GM13977 (cell line): Measurements from ENCODE around the gene SORBS2.

ENCODE experiments used
- DNase-seq: peaks from one replicate; pipeline ENCODE4 v3.0.0; 2012; ENCODE audit warnings: low spot score
- in situ Hi-C: fragments of 300-500 bp; cut with MboI; formaldehyde crosslinking; loops from one replicate; pipeline ENCODE4 v1.12.0; 2022; ENCODE audit warnings: low sequenced_read_pairs, low pct_unique_long_range_greater_than_20kb, mixed read lengths, inconsistent platforms; ENCODE audit not compliant: unreplicated experiment
- TF ChIP-seq, protein P1 (sequence below): IDR thresholded peaks from 2 replicates; pipeline ENCODE4 v1.5.1; 2012; ENCODE audit warnings: mild to moderate bottlenecking, control low read depth; ENCODE audit not compliant: insufficient read depth; ENCODE audit errors: extremely low read depth, missing control alignments

Gene SORBS2

DNA sequence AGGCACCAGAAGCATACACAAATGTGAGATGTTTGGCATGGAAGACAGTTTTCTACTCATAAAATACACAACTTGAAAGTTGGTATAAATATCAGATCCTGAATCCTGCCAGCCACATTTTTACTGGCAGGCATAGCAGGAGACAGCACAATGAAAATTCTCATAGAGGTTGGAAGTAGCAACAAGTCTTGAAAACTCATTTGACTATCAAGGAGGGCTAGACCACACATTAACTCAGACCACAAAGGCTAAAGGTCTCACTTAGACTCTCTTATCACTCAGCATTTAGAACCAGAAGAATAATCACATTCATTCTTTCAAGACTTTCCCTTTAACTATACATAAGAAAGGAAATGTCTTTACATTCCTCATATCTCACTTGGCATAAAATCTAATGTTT, 56.5 kb downstream of the SORBS2 start:
- DNase-seq = no peak
- in situ Hi-C loops = no loop called here
- TF ChIP-seq, protein P1, sequence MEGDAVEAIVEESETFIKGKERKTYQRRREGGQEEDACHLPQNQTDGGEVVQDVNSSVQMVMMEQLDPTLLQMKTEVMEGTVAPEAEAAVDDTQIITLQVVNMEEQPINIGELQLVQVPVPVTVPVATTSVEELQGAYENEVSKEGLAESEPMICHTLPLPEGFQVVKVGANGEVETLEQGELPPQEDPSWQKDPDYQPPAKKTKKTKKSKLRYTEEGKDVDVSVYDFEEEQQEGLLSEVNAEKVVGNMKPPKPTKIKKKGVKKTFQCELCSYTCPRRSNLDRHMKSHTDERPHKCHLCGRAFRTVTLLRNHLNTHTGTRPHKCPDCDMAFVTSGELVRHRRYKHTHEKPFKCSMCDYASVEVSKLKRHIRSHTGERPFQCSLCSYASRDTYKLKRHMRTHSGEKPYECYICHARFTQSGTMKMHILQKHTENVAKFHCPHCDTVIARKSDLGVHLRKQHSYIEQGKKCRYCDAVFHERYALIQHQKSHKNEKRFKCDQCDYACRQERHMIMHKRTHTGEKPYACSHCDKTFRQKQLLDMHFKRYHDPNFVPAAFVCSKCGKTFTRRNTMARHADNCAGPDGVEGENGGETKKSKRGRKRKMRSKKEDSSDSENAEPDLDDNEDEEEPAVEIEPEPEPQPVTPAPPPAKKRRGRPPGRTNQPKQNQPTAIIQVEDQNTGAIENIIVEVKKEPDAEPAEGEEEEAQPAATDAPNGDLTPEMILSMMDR = no peak

DNA sequence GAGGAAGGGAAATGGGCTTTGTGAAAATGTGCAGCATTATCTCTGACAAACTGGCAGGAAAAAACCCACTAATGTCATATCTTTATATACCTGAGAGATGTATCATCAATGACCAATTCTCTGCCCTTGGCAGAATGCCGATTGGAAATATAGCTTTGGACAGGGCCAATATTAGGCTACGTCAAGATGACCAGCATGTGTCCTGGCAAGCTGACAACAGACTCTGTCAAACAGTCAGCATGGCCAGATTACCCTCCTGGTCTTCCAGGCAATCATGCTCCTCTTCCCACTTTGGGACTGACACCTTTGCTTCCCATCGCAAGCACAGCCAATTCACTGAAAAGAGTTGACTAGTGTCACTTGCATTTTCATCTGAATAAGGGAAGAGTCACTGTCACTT, 57.0 kb downstream of the SORBS2 start:
- no peak for DNase-seq
- in situ Hi-C loops = no loop called here
- TF ChIP-seq, protein P1 = no peak

DNA sequence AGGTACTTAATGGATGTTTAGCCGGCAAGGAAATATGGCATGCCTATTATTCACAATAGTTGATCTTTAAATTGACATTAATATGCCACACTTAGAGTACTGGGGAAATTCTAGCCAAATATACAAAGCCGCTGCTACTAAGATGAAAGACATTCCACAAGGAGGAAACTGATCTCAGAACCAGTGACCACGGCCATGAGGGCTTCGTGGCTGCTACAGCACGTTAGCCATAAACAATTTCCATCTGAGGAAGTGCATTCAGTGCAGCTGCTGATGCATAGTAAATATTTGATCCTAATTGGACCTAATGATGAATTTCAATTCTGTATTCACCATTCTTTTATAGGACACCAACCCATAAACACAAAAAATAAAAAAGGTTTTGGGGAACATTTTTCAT, 59.1 kb downstream of the SORBS2 start:
- TF ChIP-seq, protein P1 = no peak
- no peak for DNase-seq
- in situ Hi-C loops = no loop called here

DNA sequence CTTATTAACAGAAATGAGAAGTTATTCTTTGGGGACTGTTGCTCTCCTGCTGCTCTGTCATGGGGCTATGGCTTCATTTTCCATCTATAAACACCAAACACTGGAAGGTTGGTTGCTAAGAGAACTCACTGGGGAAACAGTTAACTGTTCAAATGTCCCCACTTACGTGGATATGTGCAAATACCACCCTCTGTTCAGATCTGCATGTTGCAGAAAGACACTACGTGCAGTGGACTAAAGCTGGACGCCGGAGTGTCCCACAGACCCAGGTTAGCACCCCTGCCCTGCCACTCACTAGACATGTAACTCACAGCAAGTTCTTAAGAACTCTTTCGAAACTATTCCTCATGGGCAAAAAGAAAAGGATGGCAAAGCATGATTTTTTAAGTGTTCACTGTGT, 62.1 kb downstream of the SORBS2 start:
- in situ Hi-C loops = no loop called here
- no peak for DNase-seq
- TF ChIP-seq, protein P1 = no peak

DNA sequence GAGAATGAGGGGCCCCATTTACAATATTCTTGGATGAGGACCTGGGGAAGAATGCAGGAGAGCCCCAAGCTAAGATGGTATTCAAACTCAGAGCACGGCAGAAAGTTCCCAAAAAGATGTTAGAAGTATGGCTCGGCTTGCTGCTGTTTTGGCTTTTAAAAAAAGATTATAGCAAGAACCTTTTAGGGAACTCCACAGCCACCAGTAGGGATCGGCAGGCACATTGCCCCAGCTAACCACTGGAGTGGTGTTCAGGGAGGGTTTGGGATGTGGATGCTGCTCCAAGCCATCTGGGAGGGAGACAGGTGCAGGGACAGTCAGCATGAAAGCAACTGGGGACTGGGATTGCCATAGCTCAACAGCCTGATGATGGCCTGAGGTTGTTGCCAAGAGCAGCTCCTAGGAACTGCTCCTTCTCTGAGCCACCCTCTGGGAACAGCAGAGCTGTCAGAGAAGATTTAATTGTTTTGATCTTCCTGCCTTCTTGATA, 63.0 kb downstream of the SORBS2 start:
- in situ Hi-C loops = no loop called here
- TF ChIP-seq, protein P1 = no peak
- no peak for DNase-seq

DNA sequence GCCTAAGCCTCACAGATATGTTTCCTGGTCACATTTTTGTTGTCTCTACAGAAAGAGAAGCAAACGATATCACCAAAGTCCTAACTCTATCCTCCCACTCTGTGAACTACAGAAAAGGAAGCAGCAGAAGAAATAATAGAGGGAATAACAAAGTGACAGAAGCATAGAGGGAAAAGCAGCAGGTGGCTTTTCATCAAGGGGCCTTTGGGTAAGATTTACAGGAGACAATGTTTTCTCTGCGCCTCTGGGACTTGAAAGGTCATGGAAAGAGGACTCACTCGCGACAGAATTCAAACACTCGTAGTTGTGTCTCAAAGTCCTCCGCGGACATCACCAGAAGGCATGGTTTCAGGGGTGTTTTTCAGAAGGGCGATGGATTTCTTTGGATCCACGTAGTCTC, 66.1 kb downstream of the SORBS2 start:
- no peak for DNase-seq
- in situ Hi-C loops = no loop called here

More for the DNA sequence above, 66.1 kb downstream of the SORBS2 start:
- TF ChIP-seq, protein P1 = no peak
